22Rv1 (cell line): Measurements from ENCODE around the gene CPA5.

Source experiments
- CTCF ChIP-seq: fragments of 450-650 bp; IDR thresholded peaks from 2 replicates; pipeline ENCODE4 v1.5.1; 2017; ENCODE audit warnings: mild to moderate bottlenecking
- ZFX ChIP-seq: fragments of 450-650 bp; IDR thresholded peaks from 2 replicates; pipeline ENCODE4 v1.6.1; 2017; ENCODE audit warnings: antibody characterized with exemption, borderline replicate concordance

- TF ChIP-seq CTCF (no peak), ZFX (no peak)
Observed at GRCh38 chr7:130380861-130381455, 36.3 kb downstream of the CPA5 start.
